ENCODE measurements around the gene TCF3. TPM values are rescaled to one million over a fixed set of nuclear protein-coding genes. Genes with fewer than 3 reads are reported as not detected.

Gene TCF3
- total and polyA plus RNA-seq, 2 of the 8 experiments (the other 6 are each of a cell fraction or from before 2014, with no cell fraction given): 241 to 348 TPM

- Histone ChIP-seq H3K56ac (replicated peaks; ENCODE audit: insufficient read length, low read depth, low read length) (no peak overlapping the region), H3K23me2 (ENCODE audit: low read depth, low read length) (no peaks in the 10 kb centered on the region), H2BK20ac (ENCODE audit: low read length) (no peak overlapping the region), H3K27ac (ENCODE audit: low read depth, low read length) (no peak overlapping the region), H4K20me1 (replicated peaks in 1 of 2; ENCODE audit: control insufficient read depth in 1 of 2, insufficient read depth in 2 of 2, low read length in 2 of 2) (no peaks in the 10 kb centered on the region), H3K79me2 (ENCODE audit: control insufficient read depth in 1 of 2, insufficient read depth in 2 of 2, low read length in 2 of 2) (no peaks in the 10 kb centered on the region), H3K36me3 (ENCODE audit: control insufficient read depth in 2 of 4, insufficient read depth in 4 of 4, low read length in 3 of 4) (no peaks in the 10 kb centered on the region), H3K4me1 (replicated peaks in 1 of 4; ENCODE audit: control insufficient read depth in 3 of 4, insufficient read depth in 4 of 4, low read length in 3 of 4) (peaks cover 0 to 2% (median 1%) of the 10 kb centered on the region in 4 experiments; a peak in 2 of 7 replicates), H3K18ac (ENCODE audit: extremely low read depth, low read length) (no peak overlapping the region), H2BK5ac (ENCODE audit: low read depth, low read length) (no peak overlapping the region), H3K9ac (replicated peaks in 1 of 4; ENCODE audit: extremely low read depth in 1 of 4, low read depth in 3 of 4, low read length in 3 of 4) (no peak overlapping the region), H3K9me3 (ENCODE audit: insufficient read depth in 2 of 2, low read depth in 1 of 2, low read length in 1 of 2) (no peaks in the 10 kb centered on the region), H4K5ac (ENCODE audit: insufficient read length, low read depth, low read length) (no peak overlapping the region), H4K91ac (replicated peaks; ENCODE audit: insufficient read length, low read length) (no peak overlapping the region), H3K4me3 (ENCODE audit: extremely low read depth in 1 of 4, insufficient read depth in 2 of 4, low read depth in 3 of 4, low read length in 4 of 4) (no peak overlapping the region), H2BK12ac (ENCODE audit: low read depth, low read length) (no peak overlapping the region), H3K4me2 (ENCODE audit: insufficient read depth in 1 of 2, low read depth in 2 of 2, low read length in 2 of 2) (no peak overlapping the region), H3K79me1 (ENCODE audit: low read depth, low read length) (no peaks in the 10 kb centered on the region), H2AK5ac (ENCODE audit: low read depth, low read length) (no peak overlapping the region), H4K8ac (ENCODE audit: extremely low read depth, insufficient read depth, low read length) (no peak overlapping the region; the same call in 1 of the 2 replicates), H2BK15ac (ENCODE audit: low read length) (no peak overlapping the region), H3K4ac (replicated peaks; ENCODE audit: insufficient read length, low read depth, low read length) (no peak overlapping the region), H2BK120ac (replicated peaks; ENCODE audit: low read depth, low read length) (no peak overlapping the region), H3K27me3 (replicated peaks in 1 of 4; ENCODE audit: control insufficient read depth in 3 of 4, extremely low read depth in 1 of 4, insufficient read depth in 3 of 4, low read length in 3 of 4) (peaks cover 0 to 2% (median 1%) of the 10 kb centered on the region in 4 experiments; a peak in 4 of 7 replicates), H3K23ac (ENCODE audit: insufficient read length) (no peak overlapping the region), H2AFZ (ENCODE audit: low read length) (no peak overlapping the region), H3K14ac (ENCODE audit: insufficient read length) (no peak overlapping the region)
- ChIA-PET CTCF (ENCODE audit: partially characterized antibody) (interaction anchor here (1.1 to 7.4 kb wide), 4 partner anchors 9 to 80 kb away, joined by 3 to 59 read pairs (median 4); no protein-coding TSS in a partner anchor), POLR2A (ENCODE audit: partially characterized antibody) (no interaction called here)
- DNase-seq (ENCODE audit: low read depth in 1 of 2, low spot score in 2 of 2) (no peak), FAIRE-seq (no peak)
- 90% methylated on average over 8 of the region's 10 CpGs; no CpG with 5 or more reads in 1 of the 2 experiments for WGBS, 2 experiments (ENCODE audit: extremely low coverage in 1 of 2, insufficient coverage in 1 of 2, insufficient read length in 1 of 2, insufficient replicate concordance in 2 of 2, low coverage in 1 of 2, low lambda C conversion rate in 2 of 2, missing lambda C conversion rate in 1 of 2)
Observed at GRCh38 chr19:1684573-1684912, 32.1 kb upstream of the TCF3 start.

All from H1 (cell line).